ENCODE data around the gene TMEM59L.

Gene TMEM59L

GRCh38 chr19:18626906-18627305 is 14.2 kb downstream of the TMEM59L start (continued):
- TF ChIP-seq ZNF221 (tag by site-specific recombination; IDR thresholded peaks at IDR 0.05; ENCODE audit: borderline replicate concordance) (no peak), ZNF175 (tag by site-specific recombination; IDR thresholded peaks at IDR 0.05) (no peak), ZNF138 (tag by site-specific recombination; IDR thresholded peaks at IDR 0.05; ENCODE audit: borderline replicate concordance) (no peak), ZNF341 (tag by site-specific recombination; IDR thresholded peaks at IDR 0.05; ENCODE audit: low read depth) (no peak), ZNF48 (tag by site-specific recombination; IDR thresholded peaks at IDR 0.05) (no peak), ZBTB20 (tag by site-specific recombination; IDR thresholded peaks at IDR 0.05) (no peak), ZNF626 (tag by site-specific recombination; IDR thresholded peaks at IDR 0.05) (no peak), ZNF18 (tag by site-specific recombination; IDR thresholded peaks at IDR 0.05) (no peak), ZNF660 (tag by site-specific recombination; IDR thresholded peaks at IDR 0.05) (no peak), TCF7L2 (IDR thresholded peaks at IDR 0.05; ENCODE audit: borderline replicate concordance, low read depth, low read length) (no peak), YY2 (tag by site-specific recombination; IDR thresholded peaks at IDR 0.05) (no peak), ZNF501 (tag by site-specific recombination; IDR thresholded peaks at IDR 0.05) (no peak)

GRCh38 chr19:18629166-18630088 is 16.8 kb downstream of the TMEM59L start:
- Histone ChIP-seq H3K27ac (ENCODE audit: extremely low read depth, low read depth, low read length) (no peak overlapping the region), H3K4me3 (ENCODE audit: low read depth, low read length) (no peak overlapping the region), H3K36me3 (ENCODE audit: control insufficient read depth in 2 of 2, insufficient read depth in 1 of 2, low read length in 2 of 2) (no peaks in the 10 kb centered on the region), H3K9me3 (ENCODE audit: control insufficient read depth, insufficient read depth, low read depth, low read length) (no peaks in the 10 kb centered on the region), H3K4me1 (ENCODE audit: control insufficient read depth, insufficient read depth, low read length) (no peaks in the 10 kb centered on the region)
- POLR2A ChIA-PET: interaction anchor here (0.5 to 1.2 kb wide), 2 partner anchors 22 to 73 kb away, joined by 3 read pairs; no protein-coding TSS in a partner anchor
- CTCF ChIA-PET: interaction anchor here (0.6 to 2.2 kb wide), 4 partner anchors 36 to 158 kb away, joined by 3 to 7 read pairs (median 4); partner anchors contain the start of gene REX1BD
- peak; percentile 60 for TF ChIP-seq EGR2 (tag by site-specific recombination; IDR thresholded peaks at IDR 0.05; ENCODE audit: low read depth)
- no peak for TF ChIP-seq ZNF362 (tag by site-specific recombination; IDR thresholded peaks at IDR 0.05)
- TF ChIP-seq ZFHX2 (tag by site-specific recombination; conservative IDR thresholded peaks at IDR 0.05): peak; percentile 72
- TF ChIP-seq ZNF341 (tag by site-specific recombination; IDR thresholded peaks at IDR 0.05; ENCODE audit: low read depth): peak; percentile 70
- TF ChIP-seq MYNN (tag by site-specific recombination; IDR thresholded peaks at IDR 0.05; ENCODE audit: borderline replicate concordance): 0 out of 2 replicates have a peak, but pooled peaks have one; percentile 45

GRCh38 chr19:18633321-18633720 is 20.7 kb downstream of the TMEM59L start:
- CTCF ChIA-PET: no interaction called here
- TF ChIP-seq ZNF140 (tag by site-specific recombination; IDR thresholded peaks at IDR 0.05): no peak
- no peak for TF ChIP-seq ZNF664 (tag by site-specific recombination; IDR thresholded peaks at IDR 0.05)
- TF ChIP-seq, protein P1, sequence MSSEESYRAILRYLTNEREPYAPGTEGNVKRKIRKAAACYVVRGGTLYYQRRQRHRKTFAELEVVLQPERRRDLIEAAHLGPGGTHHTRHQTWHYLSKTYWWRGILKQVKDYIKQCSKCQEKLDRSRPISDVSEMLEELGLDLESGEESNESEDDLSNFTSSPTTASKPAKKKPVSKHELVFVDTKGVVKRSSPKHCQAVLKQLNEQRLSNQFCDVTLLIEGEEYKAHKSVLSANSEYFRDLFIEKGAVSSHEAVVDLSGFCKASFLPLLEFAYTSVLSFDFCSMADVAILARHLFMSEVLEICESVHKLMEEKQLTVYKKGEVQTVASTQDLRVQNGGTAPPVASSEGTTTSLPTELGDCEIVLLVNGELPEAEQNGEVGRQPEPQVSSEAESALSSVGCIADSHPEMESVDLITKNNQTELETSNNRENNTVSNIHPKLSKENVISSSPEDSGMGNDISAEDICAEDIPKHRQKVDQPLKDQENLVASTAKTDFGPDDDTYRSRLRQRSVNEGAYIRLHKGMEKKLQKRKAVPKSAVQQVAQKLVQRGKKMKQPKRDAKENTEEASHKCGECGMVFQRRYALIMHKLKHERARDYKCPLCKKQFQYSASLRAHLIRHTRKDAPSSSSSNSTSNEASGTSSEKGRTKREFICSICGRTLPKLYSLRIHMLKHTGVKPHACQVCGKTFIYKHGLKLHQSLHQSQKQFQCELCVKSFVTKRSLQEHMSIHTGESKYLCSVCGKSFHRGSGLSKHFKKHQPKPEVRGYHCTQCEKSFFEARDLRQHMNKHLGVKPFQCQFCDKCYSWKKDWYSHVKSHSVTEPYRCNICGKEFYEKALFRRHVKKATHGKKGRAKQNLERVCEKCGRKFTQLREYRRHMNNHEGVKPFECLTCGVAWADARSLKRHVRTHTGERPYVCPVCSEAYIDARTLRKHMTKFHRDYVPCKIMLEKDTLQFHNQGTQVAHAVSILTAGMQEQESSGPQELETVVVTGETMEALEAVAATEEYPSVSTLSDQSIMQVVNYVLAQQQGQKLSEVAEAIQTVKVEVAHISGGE (tag by site-specific recombination; conservative IDR thresholded peaks at IDR 0.05; ENCODE audit: low read depth): no peak
- no peak for TF ChIP-seq ZNF266 (tag by site-specific recombination; IDR thresholded peaks at IDR 0.05; ENCODE audit: low read depth)
- TF ChIP-seq ZSCAN16 (tag by site-specific recombination; IDR thresholded peaks at IDR 0.05): no peak
- TF ChIP-seq ZNF555 (tag by site-specific recombination; conservative IDR thresholded peaks at IDR 0.05): no peak
- no peak for TF ChIP-seq ZNF112 (tag by site-specific recombination; IDR thresholded peaks at IDR 0.05)
- TF ChIP-seq, protein P2, sequence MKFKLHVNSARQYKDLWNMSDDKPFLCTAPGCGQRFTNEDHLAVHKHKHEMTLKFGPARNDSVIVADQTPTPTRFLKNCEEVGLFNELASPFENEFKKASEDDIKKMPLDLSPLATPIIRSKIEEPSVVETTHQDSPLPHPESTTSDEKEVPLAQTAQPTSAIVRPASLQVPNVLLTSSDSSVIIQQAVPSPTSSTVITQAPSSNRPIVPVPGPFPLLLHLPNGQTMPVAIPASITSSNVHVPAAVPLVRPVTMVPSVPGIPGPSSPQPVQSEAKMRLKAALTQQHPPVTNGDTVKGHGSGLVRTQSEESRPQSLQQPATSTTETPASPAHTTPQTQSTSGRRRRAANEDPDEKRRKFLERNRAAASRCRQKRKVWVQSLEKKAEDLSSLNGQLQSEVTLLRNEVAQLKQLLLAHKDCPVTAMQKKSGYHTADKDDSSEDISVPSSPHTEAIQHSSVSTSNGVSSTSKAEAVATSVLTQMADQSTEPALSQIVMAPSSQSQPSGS (tag by site-specific recombination; IDR thresholded peaks at IDR 0.05; ENCODE audit: low read depth): no peak
- TF ChIP-seq ZNF529 (tag by site-specific recombination; IDR thresholded peaks at IDR 0.05; ENCODE audit: insufficient replicate concordance): no peak

More at GRCh38 chr19:18633321-18633720, 20.7 kb downstream of the TMEM59L start:
- peaks cover 8% of the 10 kb centered on the region; the same call in 1 of the 2 replicates for H3K4me1 ChIP-seq (ENCODE audit: control insufficient read depth, insufficient read depth, low read length)
- H3K27ac ChIP-seq (ENCODE audit: extremely low read depth, low read depth, low read length): no peak overlapping the region
- no peak overlapping the region for H3K4me3 ChIP-seq (ENCODE audit: low read depth, low read length)
- POLR2A ChIA-PET: no interaction called here
- H3K9me3 ChIP-seq (ENCODE audit: control insufficient read depth, insufficient read depth, low read depth, low read length): no peaks in the 10 kb centered on the region
- no peaks in the 10 kb centered on the region for H3K36me3 ChIP-seq (ENCODE audit: control insufficient read depth in 2 of 2, insufficient read depth in 1 of 2, low read length in 2 of 2)
